OCI-LY3 (cell line): ENCODE data around the gene CDH23.

Experiments
- H2AFZ ChIP-seq: fragments of 200-600, 300-600 bp; shearing (Covaris generic); 2 replicates; pipeline ENCODE4 v1.6.0; 2014; ENCODE audit warnings: antibody characterized with exemption, low read depth, low read length
- H3K27ac ChIP-seq: fragments of 200-600, 300-600 bp; sonication (generic); 2 replicates; pipeline ENCODE4 v1.5.1; 2014; ENCODE audit warnings: mild to moderate bottlenecking, low read length, moderate library complexity, mixed read lengths
- H3K27me3 ChIP-seq: fragments of 200-600, 300-600 bp; sonication (generic); 2 replicates; pipeline ENCODE4 v1.6.1; 2014; ENCODE audit warnings: low read depth, low read length, mixed read lengths
- H3K36me3 ChIP-seq: fragments of 200-600, 300-600 bp; sonication (generic); replicated peaks from 2 replicates; pipeline ENCODE3; 2014; ENCODE audit warnings: low read depth, low read length, mixed read lengths
- H3K4me1 ChIP-seq: fragments of 300-600, 200-600 bp; sonication (generic); 2 replicates; pipeline ENCODE4 v1.6.1; 2014; ENCODE audit warnings: low read length, mixed read lengths
- H3K4me2 ChIP-seq: fragments of 200-600, 300-600 bp; sonication (generic); 2 replicates; pipeline ENCODE4 v1.6.1; 2014; ENCODE audit warnings: low read length, mixed read lengths
- H3K4me3 ChIP-seq: fragments of 300-600, 200-600 bp; sonication (generic); 2 replicates; pipeline ENCODE4 v1.5.1; 2014; ENCODE audit warnings: antibody characterized with exemption, mild to moderate bottlenecking, low read length, moderate library complexity
- H3K79me2 ChIP-seq: fragments of 300-600, 200-600 bp; shearing (Covaris generic); 2 replicates; pipeline ENCODE4 v1.6.1; 2014; ENCODE audit warnings: mild to moderate bottlenecking, low read length, mixed read lengths
- H3K9ac ChIP-seq: fragments of 300-600, 200-600 bp; shearing (Covaris generic); 2 replicates; pipeline ENCODE4 v1.6.0; 2014; ENCODE audit warnings: mild to moderate bottlenecking, low read length, moderate library complexity
- H3K9me3 ChIP-seq: fragments of 200-600, 300-600 bp; shearing (Covaris generic); 2 replicates; pipeline ENCODE4 v1.6.1; 2014; ENCODE audit warnings: low read length, mixed read lengths; ENCODE audit not compliant: insufficient read depth
- H4K20me1 ChIP-seq: fragments of 200-600, 300-600 bp; sonication (generic); 2 replicates; pipeline ENCODE4 v1.6.1; 2016; ENCODE audit warnings: low read length, mixed read lengths; ENCODE audit not compliant: insufficient read depth
- CTCF ChIP-seq: fragments of 200-600, 300-600 bp; sonication (generic); IDR thresholded peaks from 2 replicates; pipeline ENCODE4 v1.5.1; 2014; ENCODE audit warnings: antibody characterized with exemption, low read length, low read depth
- EZH2phosphoT487 ChIP-seq: fragments of 200-600 bp; shearing (Covaris generic); IDR thresholded peaks from 2 replicates; pipeline ENCODE4 v1.6.1; 2018; ENCODE audit warnings: antibody characterized with exemption, mixed run types, low read depth

Gene CDH23

DNA sequence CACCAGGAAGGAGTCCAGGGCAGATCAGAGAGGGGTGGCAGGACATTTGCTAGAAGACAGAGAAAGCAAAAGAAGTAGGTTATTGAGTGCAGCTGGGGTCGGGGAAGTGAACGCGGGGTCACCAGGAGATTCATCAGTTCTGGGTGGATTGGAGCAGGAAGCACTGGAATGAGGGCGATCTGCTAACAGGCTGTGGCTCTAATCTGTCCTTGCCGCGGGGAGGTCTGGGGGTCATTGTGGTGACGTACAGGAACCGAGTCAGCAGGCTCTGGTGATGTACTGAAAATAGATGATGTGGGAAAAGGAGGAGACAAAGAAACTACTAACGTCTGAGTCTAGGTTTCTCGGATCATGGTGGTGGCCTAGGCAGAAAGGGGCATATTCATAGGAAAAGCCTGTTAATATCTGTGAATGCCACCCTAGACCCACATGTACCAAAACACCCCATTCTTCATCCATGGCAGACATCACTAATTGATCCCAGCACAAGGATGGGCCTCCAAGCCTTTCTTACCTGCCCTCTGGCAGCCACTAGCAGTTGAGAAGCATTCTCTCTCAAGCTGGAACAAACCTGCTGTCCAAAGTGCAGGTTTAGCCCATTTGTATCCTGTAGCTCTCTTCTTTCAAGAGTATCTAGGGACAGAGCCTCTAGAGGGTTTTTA lies 188.3 kb downstream of the CDH23 start:
- Histone ChIP-seq H3K36me3 (no peaks in the 10 kb centered on the region), H3K9me3 (no peaks in the 10 kb centered on the region), H2AFZ (no peak overlapping the region), H3K4me1 (no peaks in the 10 kb centered on the region), H4K20me1 (no peaks in the 10 kb centered on the region), H3K9ac (no peak overlapping the region), H3K27me3 (peaks cover 2% of the 10 kb centered on the region; the same call in 1 of the 2 replicates), H3K27ac (no peak overlapping the region), H3K79me2 (no peaks in the 10 kb centered on the region), H3K4me3 (no peak overlapping the region), H3K4me2 (no peak overlapping the region)
- no peak for TF ChIP-seq EZH2phosphoT487
- no peak for TF ChIP-seq CTCF

GRCh38 chr10:71585564-71586290 lies 189.0 kb downstream of the CDH23 start:
- H3K4me2 ChIP-seq = no peak overlapping the region
- H4K20me1 ChIP-seq = no peaks in the 10 kb centered on the region
- H3K9ac ChIP-seq = no peak overlapping the region
- no peaks in the 10 kb centered on the region for H3K4me1 ChIP-seq
- no peaks in the 10 kb centered on the region for H3K79me2 ChIP-seq
- H3K27ac ChIP-seq = no peak overlapping the region
- H2AFZ ChIP-seq = no peak overlapping the region
- peaks cover 5% of the 10 kb centered on the region; the same call in 1 of the 2 replicates for H3K27me3 ChIP-seq
- no peak overlapping the region for H3K4me3 ChIP-seq
- TF ChIP-seq EZH2phosphoT487 (no peak), CTCF (no peak)
- H3K36me3 ChIP-seq = no peaks in the 10 kb centered on the region
- H3K9me3 ChIP-seq = no peaks in the 10 kb centered on the region

- TF ChIP-seq EZH2phosphoT487 (no peak), CTCF (no peak)
- Histone ChIP-seq H3K27ac (no peak overlapping the region), H3K36me3 (no peaks in the 10 kb centered on the region), H3K4me1 (no peaks in the 10 kb centered on the region), H3K4me3 (no peak overlapping the region), H3K4me2 (no peak overlapping the region), H4K20me1 (no peaks in the 10 kb centered on the region), H3K9ac (no peak overlapping the region), H3K9me3 (no peaks in the 10 kb centered on the region), H3K27me3 (peaks cover 5% of the 10 kb centered on the region; the same call in 1 of the 2 replicates), H2AFZ (no peak overlapping the region), H3K79me2 (no peaks in the 10 kb centered on the region)
Measured at GRCh38 chr10:71587941-71588573, 191.3 kb downstream of the CDH23 start.

GRCh38 chr10:71588685-71589084 lies 192.0 kb downstream of the CDH23 start:
- Histone ChIP-seq H2AFZ (no peak overlapping the region), H3K4me2 (no peak overlapping the region), H3K4me1 (no peaks in the 10 kb centered on the region), H4K20me1 (no peaks in the 10 kb centered on the region), H3K9me3 (no peaks in the 10 kb centered on the region), H3K27ac (no peak overlapping the region), H3K79me2 (no peaks in the 10 kb centered on the region), H3K4me3 (no peak overlapping the region), H3K27me3 (peaks cover 5% of the 10 kb centered on the region; the same call in 1 of the 2 replicates), H3K9ac (no peak overlapping the region), H3K36me3 (no peaks in the 10 kb centered on the region)
- TF ChIP-seq CTCF (no peak), EZH2phosphoT487 (no peak)
